Measurements from ENCODE around the gene UBE2F. TPM values are rescaled to one million over a fixed set of nuclear protein-coding genes. Genes with fewer than 3 reads are reported as not detected.
A peak's percentile ranks its signal among the peaks of the same experiment; 100 is the strongest.
"Not testable (repeated sequence)": the region's sequence is repeated elsewhere in the genome, so short reads cannot be mapped to it uniquely, and the experiment has no call there.

Gene UBE2F
- total RNA-seq, 1 donor from 2014 or later, result 73.3 TPM

DNA sequence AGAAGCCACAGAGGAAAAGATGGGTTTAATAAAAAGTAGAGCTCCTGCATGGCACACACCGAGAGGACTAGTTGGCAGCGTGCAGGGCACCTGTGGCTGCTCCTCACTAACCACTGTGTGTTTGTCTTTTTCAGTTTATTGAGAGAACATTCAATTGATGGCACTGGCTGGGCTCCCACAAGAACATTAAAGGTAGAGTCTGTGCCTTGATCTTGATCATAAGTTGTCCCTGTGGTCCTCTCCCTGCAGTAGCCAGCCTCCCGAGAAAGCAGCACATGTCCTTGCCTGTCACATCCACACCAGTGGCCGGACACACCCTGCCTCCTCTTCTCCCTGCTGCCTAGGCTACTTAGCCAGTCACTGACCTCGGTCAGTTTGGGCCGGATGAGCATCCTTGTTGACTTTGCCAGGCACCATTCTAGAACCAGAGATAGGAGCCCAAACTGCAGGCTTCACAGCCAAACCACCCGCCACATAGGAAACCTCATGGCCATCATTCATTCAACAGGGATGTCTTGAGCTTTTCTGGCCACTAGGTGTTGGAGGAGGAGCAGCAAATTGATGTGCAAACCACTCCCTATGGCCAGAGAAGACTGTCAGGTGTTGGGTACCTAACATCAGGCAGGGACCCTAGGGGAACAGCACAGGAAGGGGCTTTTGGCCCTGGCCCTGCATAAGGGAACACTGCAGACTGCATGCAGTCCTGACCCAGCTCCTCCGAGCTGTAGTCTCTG is 63.8 kb downstream of the UBE2F start:
- intact Hi-C loops (cut with DNase I), result no loop called here

GRCh38 chr2:238031751-238032150 is 64.9 kb downstream of the UBE2F start:
- no peak for ATAC-seq
- DNase-seq (ENCODE audit: missing footprints), result no peak
- intact Hi-C loops (cut with DNase I), result no loop called here

More for the DNA sequence above, 63.8 kb downstream of the UBE2F start:
- DNase-seq (ENCODE audit: missing footprints) (no peak), ATAC-seq (no peak)

- intact Hi-C loops (cut with DNase I), result no loop called here
- DNase-seq (ENCODE audit: missing footprints), result no peak
- no peak for ATAC-seq
Measured at GRCh38 chr2:238032755-238033337, 66.0 kb downstream of the UBE2F start.

DNA sequence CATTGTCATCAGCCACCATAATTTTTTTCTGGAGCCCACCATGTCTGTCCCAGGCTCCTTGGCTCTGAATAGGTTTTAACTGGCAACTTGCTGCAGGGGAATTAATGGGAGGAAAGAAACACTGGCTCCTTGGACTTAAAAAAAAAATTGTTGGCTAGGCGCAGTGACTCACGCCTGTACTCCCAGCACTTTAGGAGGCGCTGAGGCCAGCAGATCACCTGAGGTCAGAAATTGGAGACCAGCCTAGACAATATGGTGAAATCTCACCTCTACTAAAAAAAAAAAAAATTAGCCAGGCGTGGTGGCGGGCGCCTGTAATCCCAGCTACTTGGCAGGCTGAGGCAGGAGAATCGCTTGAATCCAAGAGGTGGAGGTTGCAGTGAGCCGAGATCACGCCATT is 67.2 kb downstream of the UBE2F start:
- intact Hi-C loops (cut with DNase I); ATAC-seq; DNase-seq (ENCODE audit: missing footprints): not testable (repeated sequence)

DNA sequence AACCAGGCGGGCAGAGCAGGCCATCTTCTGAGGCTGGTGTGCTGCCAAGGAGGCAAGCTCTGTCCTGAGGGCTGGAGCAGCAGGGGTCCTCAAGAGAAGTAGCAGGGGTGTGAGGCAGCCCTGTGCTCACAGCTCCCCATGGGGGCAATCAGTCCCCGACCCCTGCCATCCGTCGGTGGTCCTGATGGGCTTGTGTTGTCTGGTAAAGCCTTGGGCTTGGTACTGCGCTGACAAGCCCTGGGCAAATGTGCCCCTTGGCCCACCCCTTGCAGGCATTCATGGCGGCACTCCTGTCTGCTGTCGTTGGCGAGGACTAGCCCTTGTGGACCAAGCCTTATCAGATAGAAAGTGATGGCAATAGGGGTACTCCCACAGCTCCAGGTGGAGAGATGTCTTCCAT is 71.4 kb downstream of the UBE2F start:
- DNase-seq (ENCODE audit: missing footprints) (no peak), ATAC-seq (no peak)
- intact Hi-C loops (cut with DNase I), result no loop called here

DNA sequence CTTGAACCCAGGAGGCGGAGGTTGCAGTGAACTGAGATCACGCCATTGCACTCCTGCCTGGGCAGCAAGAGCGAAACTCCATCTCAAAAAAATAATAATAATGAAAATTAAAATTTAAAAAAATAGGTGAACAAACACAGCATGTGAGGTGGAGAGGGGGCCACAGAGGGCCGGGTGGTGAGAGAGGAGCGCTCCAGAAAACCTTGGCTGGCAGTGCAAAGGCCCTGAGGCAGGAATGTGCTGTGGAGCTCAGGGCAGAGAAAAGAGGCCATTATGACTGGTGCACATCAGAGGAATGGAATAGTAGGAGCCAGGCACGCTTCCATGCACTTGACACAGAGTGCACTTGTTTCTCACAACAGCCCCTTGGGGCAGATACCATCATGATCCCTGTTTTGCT is 72.3 kb downstream of the UBE2F start:
- intact Hi-C loops (cut with DNase I), result no loop called here
- no peak for ATAC-seq
- DNase-seq (ENCODE audit: missing footprints), result no peak

GRCh38 chr2:238039985-238040384 is 73.2 kb downstream of the UBE2F start:
- intact Hi-C loops (cut with DNase I), result no loop called here
- ATAC-seq (no peak), DNase-seq (ENCODE audit: missing footprints) (no peak)

DNA sequence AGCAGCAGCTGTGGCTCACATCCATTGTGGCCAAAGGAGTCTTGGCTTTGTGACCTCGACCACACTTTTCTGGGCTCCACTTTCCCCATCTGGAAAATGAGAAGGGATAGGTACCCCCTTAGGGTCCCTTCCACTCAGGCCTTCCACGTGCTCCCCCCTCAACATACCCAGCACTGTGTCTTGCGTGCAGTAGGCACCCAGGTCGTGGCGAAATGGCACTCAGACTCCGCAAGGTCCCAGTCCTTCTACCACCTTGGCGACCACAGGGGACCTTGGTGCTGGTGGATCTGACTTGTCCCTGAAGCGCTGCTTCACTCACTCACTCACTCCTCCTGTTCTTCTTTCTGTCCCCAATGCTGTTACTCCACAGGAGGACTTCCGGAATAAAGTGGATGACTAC is 74.1 kb downstream of the UBE2F start:
- intact Hi-C loops (cut with DNase I), result no loop called here
- ATAC-seq (no peak), DNase-seq (ENCODE audit: missing footprints) (no peak)

DNA sequence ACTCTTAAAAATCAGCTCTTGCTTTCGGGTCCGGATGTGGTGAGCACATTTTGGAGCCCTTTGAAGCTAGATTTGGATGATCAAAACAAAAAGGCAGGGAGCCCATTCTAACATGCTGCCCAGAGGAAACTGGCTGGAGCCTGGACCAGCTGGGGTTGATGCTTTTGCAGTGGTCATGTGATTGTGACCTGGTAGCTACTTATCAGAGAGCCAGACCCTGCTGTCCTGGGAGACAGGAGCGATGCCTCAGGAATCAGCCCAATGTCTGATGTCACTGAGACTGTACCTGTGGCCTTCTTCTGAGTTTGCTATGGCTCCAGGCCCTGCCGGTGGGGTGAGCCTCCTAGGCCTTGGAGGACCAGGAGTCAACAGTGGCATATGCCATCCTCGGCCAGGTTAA is 75.3 kb downstream of the UBE2F start:
- DNase-seq (ENCODE audit: missing footprints) (no peak), ATAC-seq (no peak)
- intact Hi-C loops (cut with DNase I), result no loop called here

DNA sequence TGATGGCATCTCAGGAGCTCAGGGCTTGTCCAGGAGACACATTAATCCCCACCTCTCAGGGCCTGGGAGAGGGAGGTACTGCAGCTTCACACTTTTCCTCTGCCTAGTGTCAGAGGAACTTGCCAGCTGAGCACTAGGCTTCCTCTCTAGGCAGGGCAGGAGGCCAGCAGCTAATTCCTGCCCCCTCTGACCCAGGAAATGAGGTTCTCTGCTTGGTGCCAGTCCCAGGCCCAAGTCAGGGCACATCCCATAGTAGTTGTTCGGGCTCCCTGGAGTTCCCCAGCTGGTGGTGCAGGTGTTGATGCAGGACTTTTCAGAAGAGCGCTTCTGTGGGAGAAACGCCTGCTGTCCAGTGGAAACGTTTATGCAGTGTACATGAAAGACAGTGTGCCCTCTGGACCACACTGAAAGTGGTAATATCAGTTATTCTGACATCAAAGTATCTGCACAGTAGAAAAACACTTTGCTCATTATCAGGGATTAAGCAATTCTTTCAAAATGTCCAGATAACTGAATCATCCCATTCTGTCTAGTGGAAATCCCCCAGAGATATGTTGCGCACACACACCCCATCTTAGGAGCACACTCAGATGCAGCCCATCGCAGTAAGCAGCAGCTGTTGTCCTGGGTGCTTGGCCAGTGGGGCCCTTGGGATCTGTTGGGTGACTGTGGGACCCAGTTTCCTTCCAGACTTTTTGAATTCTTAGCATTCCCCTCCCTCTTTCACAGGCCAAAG is 76.2 kb downstream of the UBE2F start:
- intact Hi-C loops (cut with DNase I), result no loop called here
- ATAC-seq (peak; percentile 56), DNase-seq (ENCODE audit: missing footprints) (no peak)

DNA sequence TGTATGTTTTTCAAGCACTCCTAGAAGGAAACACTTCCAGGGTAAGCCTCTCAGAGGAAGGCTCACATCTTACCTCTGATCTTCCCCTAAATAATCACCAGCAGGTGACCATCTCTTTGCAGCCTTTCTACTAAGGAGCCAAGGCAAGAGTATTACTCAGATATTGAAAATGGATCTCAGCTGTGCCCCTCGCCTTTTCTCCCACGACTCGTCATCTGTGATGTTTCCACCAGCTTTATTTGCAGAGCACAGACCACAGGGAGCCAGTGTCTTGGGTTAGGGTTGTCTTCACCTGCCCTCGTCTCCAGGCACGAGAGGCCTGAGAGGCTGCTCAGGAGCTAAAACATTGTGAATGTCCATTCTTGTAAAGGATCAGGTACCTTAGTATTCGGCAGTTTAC is 77.0 kb downstream of the UBE2F start:
- intact Hi-C loops (cut with DNase I), result no loop called here
- DNase-seq (ENCODE audit: missing footprints), result no peak
- no peak for ATAC-seq

DNA sequence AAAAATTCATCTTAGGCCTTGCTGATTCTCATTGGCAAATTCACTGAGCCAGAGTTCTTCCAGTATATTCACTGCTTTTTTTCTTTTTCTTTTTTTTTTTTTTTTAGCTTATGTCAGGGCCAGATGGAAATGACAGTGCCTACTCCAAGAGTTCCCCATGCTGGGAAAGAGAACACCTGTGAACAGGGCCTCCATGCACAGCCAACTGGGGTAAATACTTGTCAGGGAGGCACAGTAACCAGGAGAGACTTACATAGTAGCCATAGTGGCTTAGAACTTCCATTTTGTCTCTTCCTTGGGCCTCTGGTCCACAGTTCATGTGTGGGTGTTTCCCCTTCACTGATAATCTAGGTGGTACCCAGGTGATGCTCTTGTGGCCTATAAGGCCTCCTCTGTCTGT is 78.8 kb downstream of the UBE2F start:
- ATAC-seq (no peak), DNase-seq (ENCODE audit: missing footprints) (no peak)
- intact Hi-C loops (cut with DNase I), result no loop called here

DNA sequence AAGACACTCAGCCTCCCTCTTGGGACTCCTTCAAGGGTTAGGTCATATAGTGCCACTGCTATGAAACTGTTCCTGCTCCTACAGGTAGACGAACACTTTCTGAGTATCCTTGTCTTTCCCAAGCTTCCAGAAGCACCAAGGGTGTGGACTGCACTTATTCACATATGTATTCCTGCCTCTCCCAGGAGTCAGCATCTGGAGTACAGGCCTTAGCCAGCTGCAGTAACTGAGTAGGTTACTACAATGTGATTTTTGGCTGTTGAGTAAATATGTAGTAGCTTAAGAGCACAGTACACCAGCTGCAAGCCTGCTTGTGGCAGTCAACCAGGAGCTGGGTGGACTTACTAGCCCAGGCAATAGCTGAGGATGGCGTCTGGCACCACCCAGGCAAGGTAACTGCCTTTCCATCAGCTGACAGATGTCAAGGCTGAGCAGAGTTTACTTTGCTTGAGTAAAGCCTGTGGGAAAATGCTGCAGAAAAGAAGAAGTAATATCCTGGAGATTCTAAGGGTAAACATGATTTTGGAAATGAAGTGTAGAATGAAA is 80.0 kb downstream of the UBE2F start:
- DNase-seq (ENCODE audit: missing footprints) (no peak), ATAC-seq (no peak)
- intact Hi-C loops (cut with DNase I), result no loop called here

DNA sequence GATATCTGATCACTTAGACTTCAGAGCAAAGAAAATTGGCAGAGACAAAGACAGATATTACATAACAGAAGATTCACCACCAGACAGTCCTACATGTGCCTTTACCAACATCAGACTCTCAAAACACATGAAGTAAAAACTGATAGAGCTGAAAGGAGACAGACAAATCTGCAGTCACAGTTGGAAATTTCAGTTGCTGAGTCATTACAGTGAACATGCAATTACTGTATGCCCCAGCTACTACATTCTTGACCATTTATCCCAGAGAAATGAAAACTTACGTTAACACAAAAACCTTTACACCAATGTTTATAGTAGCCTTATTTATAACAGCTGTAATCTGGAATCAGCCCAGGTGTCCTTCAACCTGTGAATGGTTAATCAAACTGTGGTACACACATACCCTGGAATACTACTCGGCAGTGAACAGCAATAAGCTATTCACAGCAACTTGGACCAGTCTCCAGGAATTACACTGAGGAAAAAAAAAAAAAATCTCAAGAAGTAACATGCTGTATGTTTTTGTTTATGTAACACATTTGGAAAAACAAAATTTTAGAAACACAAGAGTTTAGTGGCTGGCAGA is 86.5 kb downstream of the UBE2F start:
- intact Hi-C loops (cut with DNase I), result no loop called here
- no peak for ATAC-seq
- no peak for DNase-seq (ENCODE audit: missing footprints)

- no peak for DNase-seq (ENCODE audit: missing footprints)
- intact Hi-C loops (cut with DNase I), result no loop called here
- ATAC-seq, result no peak
Measured at GRCh38 chr2:238055841-238056240, 89.0 kb downstream of the UBE2F start.

DNA sequence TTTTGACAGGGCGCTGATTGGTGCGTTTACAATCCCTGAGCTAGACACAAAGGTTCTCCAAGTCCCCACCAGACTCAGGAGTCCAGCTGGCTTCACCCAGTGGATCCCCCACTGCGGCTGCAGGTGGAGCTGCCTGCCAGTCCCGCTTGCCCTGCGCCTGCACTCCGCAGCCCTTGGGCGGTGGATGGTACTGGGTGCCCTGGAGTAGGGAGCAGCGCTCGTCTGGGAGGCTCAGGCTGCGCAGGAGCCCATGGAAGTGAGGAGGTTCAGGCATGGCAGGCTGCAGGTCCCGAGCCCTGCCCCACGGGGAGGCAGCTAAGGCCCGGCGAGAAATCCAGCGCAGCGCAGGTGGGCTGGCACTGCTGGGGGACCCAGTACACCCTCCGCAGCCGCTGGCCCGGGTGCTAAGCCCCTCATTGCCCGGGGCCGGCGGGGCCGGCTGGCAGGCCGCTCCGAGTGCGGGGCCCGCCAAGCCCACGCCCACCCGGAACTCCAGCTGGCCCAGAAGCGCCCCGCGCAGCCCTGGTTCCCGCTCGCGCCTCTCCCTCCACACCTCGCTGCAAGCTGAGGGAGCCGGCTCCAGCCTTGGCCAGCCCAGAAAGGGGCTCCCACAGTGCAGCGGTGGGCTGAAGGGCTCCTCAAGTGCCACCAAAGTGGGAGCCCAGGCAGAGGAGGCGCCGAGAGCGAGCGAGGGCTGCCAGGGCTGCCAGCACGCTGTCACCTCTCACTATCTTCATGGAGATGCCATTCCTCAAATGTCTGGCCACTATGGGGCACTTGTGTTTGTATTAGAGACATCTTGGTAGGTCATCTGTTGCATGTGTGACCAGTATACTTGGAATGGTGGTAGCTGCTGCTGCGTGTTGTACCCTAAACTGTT is 91.1 kb downstream of the UBE2F start:
- ATAC-seq; DNase-seq (ENCODE audit: missing footprints); intact Hi-C loops (cut with DNase I): not testable (repeated sequence)

DNA sequence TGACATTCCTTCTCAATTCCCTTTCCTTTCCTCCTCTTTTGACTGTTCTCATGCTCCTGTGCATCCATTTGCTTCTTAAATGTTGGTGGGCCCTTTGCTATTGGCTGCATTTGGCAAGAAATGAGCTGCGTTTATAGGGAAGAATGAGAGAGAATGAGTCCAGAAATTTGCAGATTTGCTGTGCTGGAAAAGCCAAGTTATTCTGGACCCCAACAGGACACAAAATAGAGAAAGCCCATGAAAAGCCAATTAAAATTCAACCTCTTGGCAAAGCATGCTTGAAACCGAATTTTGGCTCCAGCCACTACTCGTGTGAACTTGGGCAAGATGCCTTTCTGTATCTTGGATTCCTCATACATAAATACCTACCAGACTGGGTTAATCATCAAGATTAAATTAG is 92.7 kb downstream of the UBE2F start:
- DNase-seq (ENCODE audit: missing footprints) (no peak), ATAC-seq (no peak)
- intact Hi-C loops (cut with DNase I), result no loop called here

DNA sequence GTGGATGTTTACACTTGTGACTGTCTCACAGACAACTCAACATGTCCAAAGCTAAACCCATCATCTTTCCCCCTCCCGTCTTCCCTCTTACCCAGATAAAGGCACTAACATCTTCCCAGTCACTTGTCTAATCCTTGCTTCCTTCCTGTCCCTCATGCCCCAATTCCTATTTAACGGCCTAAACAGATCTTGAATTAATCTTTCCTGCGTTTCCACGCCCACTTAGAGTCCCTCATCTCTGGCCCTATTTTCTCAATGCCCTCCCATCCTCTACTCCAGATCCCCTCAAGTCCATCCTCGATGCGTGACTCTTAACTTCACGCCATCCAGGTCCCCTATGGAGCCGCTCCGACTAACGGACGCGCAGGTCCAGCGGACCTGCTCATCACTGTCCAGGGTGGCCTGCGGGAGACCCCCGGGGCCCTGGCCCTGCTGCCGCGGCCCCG is 93.3 kb downstream of the UBE2F start:
- ATAC-seq (no peak), DNase-seq (ENCODE audit: missing footprints) (no peak)
- intact Hi-C loops (cut with DNase I), result loop anchor here (1.0 to 2.0 kb wide), 3 partner anchors 79 to 143 kb away; partner anchors contain the start of genes ILKAP and UBE2F

Data from Right ventricle myocardium inferior (tissue), 1 donor.